GM12878 (cell line): Measurements from ENCODE around the gene CCRL2. TPM values are rescaled to one million over a fixed set of nuclear protein-coding genes. Genes with fewer than 3 reads are reported as not detected.

ENCODE experiments used
- ATAC-seq: fragments of 200-7000 bp; cut with Tn5 transposase; 3 replicates; pipeline ENCODE4 v1.9.1; 2020; ENCODE audit warnings: mild to moderate bottlenecking, moderate library complexity
- BruUV-seq: library from RNA; stranded (reverse); fragments of 400-500 nt; replicated peaks from 2 replicates; lab custom pipeline; 2021; lab: Mats Ljungman, UMichigan
- CTCF ChIA-PET: fragments of 300-600 bp; sonication (Branson Sonifier 250); formaldehyde crosslinking; extraction: SDS; loops from one replicate; lab custom pipeline; 2021; ENCODE audit warnings: inconsistent platforms; lab: Yijun Ruan, JAX
- POLR2A ChIA-PET: fragments of 350-600 bp; formaldehyde crosslinking; extraction: SDS; loops from one replicate; lab custom pipeline; 2021; ENCODE audit warnings: inconsistent platforms; lab: Charles Lee
- RAD21 ChIA-PET: fragments of 300-600 bp; sonication (Branson Sonifier 250); formaldehyde crosslinking; loops from one replicate; lab custom pipeline; 2023; ENCODE audit warnings: antibody characterized with exemption; ENCODE audit not compliant: unreplicated experiment; lab: Charles Lee
- SMC1A ChIA-PET: fragments of 300-600 bp; sonication (Branson Sonifier 250); formaldehyde crosslinking; loops from one replicate; lab custom pipeline; 2023; ENCODE audit not compliant: unreplicated experiment, uncharacterized antibody; lab: Charles Lee
- DNase-seq: peaks from one replicate; pipeline ENCODE4 v3.0.0-alpha.2; 2011; ENCODE audit warnings: low read depth, low spot score
- FAIRE-seq: peaks from 3 replicates; lab custom pipeline; 2011; peaks lifted over from hg19 to GRCh38; lab: Jason Lieb, UNC
- H2AFZ ChIP-seq: 2 replicates; pipeline ENCODE4 v1.6.0; 2011; ENCODE audit warnings: low read depth, low read length, control low read depth; ENCODE audit not compliant: control insufficient read depth
- H3K27ac ChIP-seq: 2 replicates; pipeline ENCODE4 v1.5.1; 2011; ENCODE audit warnings: control low read depth; ENCODE audit not compliant: control insufficient read depth, insufficient read depth
- H3K27me3 ChIP-seq, 2 experiments: replicated peaks in 1 of 2; 2 replicates each; pipeline versions ENCODE4 v1.6.0 to v1.6.1; 2011; ENCODE audit warnings: low read length in 1 of 2; ENCODE audit not compliant: control insufficient read depth in 2 of 2, insufficient read depth in 2 of 2
- H3K36me3 ChIP-seq, 2 experiments: 2 replicates each; pipeline ENCODE4 v1.5.1; 2011; ENCODE audit warnings: low read length in 1 of 2; ENCODE audit not compliant: control insufficient read depth in 2 of 2, insufficient read depth in 2 of 2
- H3K4me1 ChIP-seq: 2 replicates; pipeline ENCODE4 v1.6.1; 2011; ENCODE audit warnings: mild to moderate bottlenecking, low read length, moderate library complexity, mixed read lengths; ENCODE audit not compliant: control insufficient read depth, insufficient read depth
- H3K4me2 ChIP-seq: 2 replicates; pipeline ENCODE4 v1.6.0; 2011; ENCODE audit warnings: control low read depth; ENCODE audit not compliant: control insufficient read depth, insufficient read depth
- H3K4me3 ChIP-seq: fragments of 200-600 bp; sonication (generic); 2 replicates; pipeline ENCODE4 v1.5.1; 2016
- H3K79me2 ChIP-seq: 2 replicates; pipeline ENCODE4 v1.6.0; 2011; ENCODE audit warnings: low read length; ENCODE audit not compliant: control insufficient read depth, insufficient read depth
- H3K9ac ChIP-seq: 2 replicates; pipeline ENCODE4 v1.8.0; 2011; ENCODE audit warnings: low read length, control low read depth, mixed read lengths; ENCODE audit not compliant: control insufficient read depth, insufficient read depth
- H3K9me3 ChIP-seq: replicated peaks from 3 replicates; pipeline ENCODE4 v1.5.1; 2011; ENCODE audit warnings: mild to moderate bottlenecking, low read length; ENCODE audit not compliant: control insufficient read depth, insufficient read depth
- H4K20me1 ChIP-seq: 2 replicates; pipeline ENCODE4 v1.6.0; 2011; ENCODE audit not compliant: control insufficient read depth, insufficient read depth
- MEF2A ChIP-seq: IDR thresholded peaks from 2 replicates; pipeline ENCODE4 v1.6.1; 2011; ENCODE audit warnings: low read depth, mild to moderate bottlenecking, low read length, moderate library complexity; ENCODE audit not compliant: insufficient read depth
- NKRF ChIP-seq: fragments of 450-650 bp; conservative IDR thresholded peaks from 2 replicates; pipeline ENCODE4 v1.6.1; 2017; ENCODE audit warnings: mild to moderate bottlenecking, moderate library complexity
- RFX5 ChIP-seq: IDR thresholded peaks from 2 replicates; pipeline ENCODE4 v1.6.1; 2011; ENCODE audit warnings: low read depth, low read length, improper control_type of control experiment
- SP1 ChIP-seq: IDR thresholded peaks from one replicate; pipeline ENCODE4 v1.6.1; 2011; ENCODE audit warnings: low read depth, low read length
- WGBS: methylation state at CpG from one replicate; pipeline ENCODE4 v1.1.6; 2016; ENCODE audit warnings: low lambda C conversion rate; ENCODE audit not compliant: insufficient replicate concordance, insufficient coverage; ENCODE audit errors: missing lambda C conversion rate; 5-methylcytosine and 5-hydroxymethylcytosine counted together
- in situ Hi-C: fragments of 300-500 bp; cut with MboI; formaldehyde crosslinking; loops from 9 replicates; pipeline ENCODE4 v1.14.3; 2018; ENCODE audit warnings: mixed read lengths
- intact Hi-C: fragments of 100-400 bp; cut with micrococcal nuclease; formaldehyde crosslinking; loops from one replicate; pipeline ENCODE4 v1.14.2; 2022; ENCODE audit not compliant: unreplicated experiment
- polyA plus RNA-seq, 11 experiments: library from polyadenylated mRNA; depleted of rRNA in 4 of 11; unstranded in 6 of 11; stranded (reverse) in 5 of 11; fragments of >200 nt; fragmentation: Nextera tagmentation in 4 of 11; fragmentation: Illumina TruSeq in 1 of 11; extraction: Ambion mirVana in 4 of 11; extraction: Trizol in 1 of 11; gene quantifications; 1 replicate in 1 of 11; 2 replicates in 10 of 11; pipeline versions ENCODE4 v1.2.1 to v1.2.3, GENCODE V29; 2011 to 2016; ENCODE audit warnings: inconsistent platforms in 2 of 11, missing spikeins in 2 of 11, low read depth in 1 of 11
- total RNA-seq, 4 experiments: library from RNA; depleted of rRNA in 3 of 4; stranded (reverse); fragments of >200 nt in 3 of 4; fragmentation: Illumina TruSeq in 1 of 4; extraction: Trizol in 1 of 4; gene quantifications; 2 replicates each; pipeline versions ENCODE4 v1.2.1 to v1.2.3, GENCODE V29; 2013 to 2021
- TF ChIP-seq, protein P1 (sequence below): IDR thresholded peaks from 2 replicates; pipeline ENCODE4 v1.6.1; 2011; ENCODE audit warnings: low read depth, mild to moderate bottlenecking, low read length, moderate library complexity, borderline replicate concordance; ENCODE audit errors: extremely low read depth

The CCRL2 gene
- total and polyA plus RNA-seq, 10 of the 15 experiments (the other 5 are each of a cell fraction or from before 2014, with no cell fraction given), result 0.04 to 2.5 (median 1.8) TPM

DNA sequence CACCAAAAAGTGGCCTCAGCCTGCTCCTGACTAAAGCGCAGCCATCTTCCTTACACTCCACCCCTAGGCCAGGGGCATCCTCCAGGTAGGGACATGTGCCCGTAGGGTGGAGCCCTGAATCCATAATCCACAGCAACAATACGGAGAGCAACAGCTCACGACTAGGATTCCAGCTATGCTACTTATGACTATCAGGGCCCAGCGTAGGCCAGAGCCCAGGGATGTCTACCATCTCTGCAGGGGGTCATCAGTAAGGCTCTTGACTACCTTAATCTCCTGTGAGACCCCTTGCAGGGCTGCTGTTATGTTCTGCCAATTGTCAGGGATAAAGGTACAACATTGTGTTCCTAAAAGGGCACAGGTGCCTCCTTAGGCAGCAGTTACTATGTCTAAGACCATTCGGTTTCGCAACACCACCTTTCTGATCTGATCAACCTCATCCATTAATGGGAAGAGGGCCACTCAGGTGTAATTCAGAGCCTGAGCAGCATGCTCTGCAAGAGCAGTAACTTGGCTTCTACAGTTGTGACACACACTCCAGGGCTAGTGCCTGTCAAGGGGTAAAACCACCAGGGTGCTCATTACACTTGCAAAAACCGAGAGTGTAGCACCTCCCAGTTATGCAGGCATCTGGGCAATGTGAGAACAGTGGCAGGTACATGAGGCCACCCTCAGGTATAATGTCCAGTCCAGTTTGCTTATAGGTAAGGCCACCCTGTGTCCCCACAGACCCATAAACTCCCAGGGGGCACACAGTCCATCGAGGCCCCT is 11.0 kb downstream of the CCRL2 start (continued):
- TF ChIP-seq, protein P1, sequence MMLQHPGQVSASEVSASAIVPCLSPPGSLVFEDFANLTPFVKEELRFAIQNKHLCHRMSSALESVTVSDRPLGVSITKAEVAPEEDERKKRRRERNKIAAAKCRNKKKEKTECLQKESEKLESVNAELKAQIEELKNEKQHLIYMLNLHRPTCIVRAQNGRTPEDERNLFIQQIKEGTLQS, result no peak
- TF ChIP-seq NKRF (no peak), MEF2A (no peak)

GRCh38 chr3:46419816-46420215 is 12.8 kb downstream of the CCRL2 start:
- Histone ChIP-seq H3K79me2 (no peaks in the 10 kb centered on the region), H4K20me1 (no peaks in the 10 kb centered on the region), H3K4me3 (no peak overlapping the region), H3K9ac (no peak overlapping the region), H3K4me2 (no peak overlapping the region), H3K9me3 (no peaks in the 10 kb centered on the region; the same call in 2 of the 3 replicates), H3K4me1 (no peaks in the 10 kb centered on the region), H3K27me3 (no peaks in the 10 kb centered on the region; a peak in 1 of 4 replicates), H3K36me3 (no peaks in the 10 kb centered on the region), H3K27ac (no peak overlapping the region), H2AFZ (no peak overlapping the region)
- ChIA-PET SMC1A (no interaction called here), RAD21 (no interaction called here), POLR2A (no interaction called here), CTCF (no interaction called here)
- ATAC-seq (no peak), FAIRE-seq (no peak), DNase-seq (no peak)
- TF ChIP-seq SP1 (no peak), RFX5 (no peak)
- BruUV-seq, result no TSS peak
- WGBS, result 68% methylated on average over 4 of the region's 4 CpGs
- intact Hi-C loops, result no loop called here
- in situ Hi-C loops, result no loop called here
